ENCODE results near the gene COL19A1.
A peak's percentile ranks its signal among the peaks of the same experiment; 100 is the strongest.
"Not testable (repeated sequence)": the region's sequence is repeated elsewhere in the genome, so short reads cannot be mapped to it uniquely, and the experiment has no call there.

The COL19A1 gene

GRCh38 chr6:69866351-69866769 is at the start of gene COL19A1:
Gene COL19A1 (plus strand): TSS chr6:69866556. CDS start chr6:69879568, 13,012 bp downstream.
- DNase-seq: no peak

GRCh38 chr6:69816569-69816968 is 49.8 kb upstream of the COL19A1 start:
- no peak for DNase-seq

GRCh38 chr6:69817358-69817757 is 49.0 kb upstream of the COL19A1 start:
- no peak for DNase-seq

GRCh38 chr6:69818223-69818930 is 48.0 kb upstream of the COL19A1 start:
- DNase-seq: no peak

GRCh38 chr6:69819138-69819537 is 47.2 kb upstream of the COL19A1 start:
- DNase-seq: no peak

- no peak for DNase-seq
Measured at GRCh38 chr6:69820018-69820417, 46.3 kb upstream of the COL19A1 start.

- DNase-seq: no peak
Measured at GRCh38 chr6:69820438-69820837, 45.9 kb upstream of the COL19A1 start.

GRCh38 chr6:69824355-69824754 is 42.0 kb upstream of the COL19A1 start:
- not testable (repeated sequence) for DNase-seq

- DNase-seq: peak; percentile 3
Measured at GRCh38 chr6:69825904-69826303, 40.5 kb upstream of the COL19A1 start.

GRCh38 chr6:69827276-69827893 is 39.0 kb upstream of the COL19A1 start:
- no peak for DNase-seq

GRCh38 chr6:69832558-69832957 is 33.8 kb upstream of the COL19A1 start:
- DNase-seq: no peak

- no peak for DNase-seq
Measured at GRCh38 chr6:69835414-69836179, 30.8 kb upstream of the COL19A1 start.

GRCh38 chr6:69841862-69842261 is 24.5 kb upstream of the COL19A1 start:
- no peak for DNase-seq

- DNase-seq: no peak
Measured at GRCh38 chr6:69843189-69843588, 23.2 kb upstream of the COL19A1 start.

GRCh38 chr6:69846312-69846711 is 20.0 kb upstream of the COL19A1 start:
- no peak for DNase-seq

- DNase-seq: no peak
Measured at GRCh38 chr6:69846770-69847491, 19.4 kb upstream of the COL19A1 start.

GRCh38 chr6:69847492-69847788 is 18.9 kb upstream of the COL19A1 start:
- no peak for DNase-seq

- DNase-seq: no peak
Measured at GRCh38 chr6:69848552-69848951, 17.8 kb upstream of the COL19A1 start.

GRCh38 chr6:69852706-69853105 is 13.7 kb upstream of the COL19A1 start:
- no peak for DNase-seq

- no peak for DNase-seq
Measured at GRCh38 chr6:69861986-69862385, 4.4 kb upstream of the COL19A1 start.

GRCh38 chr6:69863766-69864165 is 2.6 kb upstream of the COL19A1 start:
- no peak for DNase-seq

GRCh38 chr6:69865126-69865525 is 1.2 kb upstream of the COL19A1 start:
- no peak for DNase-seq
